SK-N-SH (cell line): Measurements from ENCODE around the gene ADGRB2. TPM values are rescaled to one million over a fixed set of nuclear protein-coding genes. Genes with fewer than 3 reads are reported as not detected.

Source experiments
- CTCF ChIA-PET: fragments of 300-600, 350-600 bp; formaldehyde crosslinking; extraction: SDS; loops from one replicate; lab custom pipeline; 2021; lab: Yijun Ruan, JAX
- POLR2A ChIA-PET: fragments of 350-600 bp; sonication (Branson Sonifier 250); formaldehyde crosslinking; extraction: SDS; loops from one replicate; lab custom pipeline; 2020; ENCODE audit warnings: antibody characterized with exemption, inconsistent platforms; lab: Yijun Ruan, JAX
- DNase-seq: peaks from one replicate; pipeline ENCODE4 v3.0.0; 2012
- H2AFZ ChIP-seq: fragments of 200-600 bp; sonication (generic); 2 replicates; pipeline ENCODE4 v1.8.1; 2016; ENCODE audit warnings: antibody characterized with exemption, mild to moderate bottlenecking, low read depth
- H3F3A ChIP-seq: fragments of 200-600 bp; sonication (generic); replicated peaks from 2 replicates; pipeline ENCODE3; 2016; ENCODE audit warnings: antibody characterized with exemption, mild to moderate bottlenecking; ENCODE audit not compliant: insufficient read depth
- H3K27ac ChIP-seq, 2 experiments: fragments of 200-500 bp in 1 of 2; fragments of 200-600 bp in 1 of 2; sonication (Bioruptor generic) in 1 of 2; sonication (generic), shearing (Covaris generic) in 1 of 2; 2 replicates each; pipeline versions ENCODE4 v1.5.1 to v1.6.1; 2014 to 2016; ENCODE audit warnings: low read depth in 2 of 2, inconsistent platforms in 1 of 2, low read length in 1 of 2, mild to moderate bottlenecking in 1 of 2, mixed read lengths in 1 of 2
- H3K27me3 ChIP-seq: fragments of 200-600 bp; sonication (generic), shearing (Covaris generic); 2 replicates; pipeline ENCODE4 v1.6.1; 2016; ENCODE audit warnings: mixed run types; ENCODE audit not compliant: insufficient read depth
- H3K36me3 ChIP-seq, 2 experiments: fragments of 200-500 bp in 1 of 2; fragments of 200-600 bp in 1 of 2; sonication (Bioruptor generic) in 1 of 2; sonication (generic) in 1 of 2; replicated peaks in 1 of 2; 2 replicates each; pipeline versions ENCODE3 to v1.5.1; 2014 to 2016; ENCODE audit warnings: low read length in 1 of 2, mild to moderate bottlenecking in 1 of 2; ENCODE audit not compliant: insufficient read depth in 2 of 2, control insufficient read depth in 1 of 2
- H3K4me1 ChIP-seq, 2 experiments: fragments of 200-500 bp in 1 of 2; fragments of 200-600 bp in 1 of 2; sonication (Bioruptor generic) in 1 of 2; sonication (generic), shearing (Covaris generic) in 1 of 2; 2 replicates each; pipeline versions ENCODE4 v1.5.1 to v1.6.1; 2014 to 2016; ENCODE audit warnings: low read depth in 1 of 2, low read length in 1 of 2, mixed run types in 1 of 2; ENCODE audit not compliant: insufficient read depth in 2 of 2, control insufficient read depth in 1 of 2
- H3K4me2 ChIP-seq: fragments of 200-600 bp; sonication (generic), shearing (Covaris generic); 2 replicates; pipeline ENCODE4 v1.6.1; 2017; ENCODE audit warnings: mixed run types
- H3K4me3 ChIP-seq, 2 experiments: fragments of 200-500 bp in 1 of 2; fragments of 200-600 bp in 1 of 2; sonication (Bioruptor generic) in 1 of 2; sonication (generic), shearing (Covaris generic) in 1 of 2; 2 replicates each; pipeline versions ENCODE4 v1.5.1 to v1.8.1; 2014 to 2016; ENCODE audit warnings: low read depth in 2 of 2, inconsistent platforms in 1 of 2, low read length in 1 of 2, mild to moderate bottlenecking in 1 of 2, mixed read lengths in 1 of 2, moderate library complexity in 1 of 2
- H3K79me2 ChIP-seq: fragments of 200-600 bp; sonication (generic); 2 replicates; pipeline ENCODE4 v1.8.1; 2017; ENCODE audit warnings: mild to moderate bottlenecking; ENCODE audit not compliant: insufficient read depth
- H3K9ac ChIP-seq: fragments of 200-600 bp; sonication (generic); 2 replicates; pipeline ENCODE4 v1.6.1; 2017; ENCODE audit warnings: mixed run types
- H3K9me2 ChIP-seq: fragments of 200-600 bp; sonication (generic); 2 replicates; pipeline ENCODE4 v1.6.1; 2017; ENCODE audit warnings: mixed run types
- H3K9me3 ChIP-seq: fragments of 200-600 bp; sonication (generic); 2 replicates; pipeline ENCODE4 v1.6.1; 2017; ENCODE audit warnings: mixed run types, mild to moderate bottlenecking, moderate library complexity
- H4K20me1 ChIP-seq: fragments of 200-600 bp; sonication (generic); 2 replicates; pipeline ENCODE4 v1.6.1; 2017; ENCODE audit warnings: mild to moderate bottlenecking, mixed run types; ENCODE audit not compliant: insufficient read depth
- ELF1 ChIP-seq: IDR thresholded peaks from 2 replicates; pipeline ENCODE4 v1.4.0; 2012
- EP300 ChIP-seq, 2 experiments: IDR thresholded peaks; 2 replicates each; pipeline versions ENCODE4 v1.4.0 to v1.6.1; 2012; ENCODE audit warnings: borderline replicate concordance in 1 of 2, low read depth in 1 of 2, low read length in 1 of 2
- FOSL2 ChIP-seq: IDR thresholded peaks from 2 replicates; pipeline ENCODE4 v1.4.0; 2012; ENCODE audit warnings: low read depth, mild to moderate bottlenecking, moderate library complexity, borderline replicate concordance
- GABPA ChIP-seq: IDR thresholded peaks from 2 replicates; pipeline ENCODE4 v1.4.0; 2012; ENCODE audit warnings: low read depth, mild to moderate bottlenecking
- MXI1 ChIP-seq: IDR thresholded peaks from 2 replicates; pipeline ENCODE4 v1.6.1; 2012; ENCODE audit warnings: mild to moderate bottlenecking, low read depth, low read length, improper control_type of control experiment
- NRF1 ChIP-seq: IDR thresholded peaks from 2 replicates; pipeline ENCODE4 v1.6.1; 2012; ENCODE audit warnings: low read depth, mild to moderate bottlenecking, low read length
- PBX3 ChIP-seq: IDR thresholded peaks from 2 replicates; pipeline ENCODE4; 2012
- POLR2AphosphoS5 ChIP-seq: IDR thresholded peaks from 2 replicates; pipeline ENCODE4 v1.6.1; 2012; ENCODE audit warnings: low read depth, low read length
- RCOR1 ChIP-seq: fragments of 150-350 bp; IDR thresholded peaks from 2 replicates; pipeline ENCODE4 v1.6.1; 2017; ENCODE audit warnings: antibody characterized with exemption, low read length
- RXRA ChIP-seq: IDR thresholded peaks from 2 replicates; pipeline ENCODE4 v1.4.0; 2012; ENCODE audit warnings: low read depth, mild to moderate bottlenecking, borderline replicate concordance
- TCF12 ChIP-seq: IDR thresholded peaks from 2 replicates; pipeline ENCODE4 v1.4.0; 2012
- TEAD4 ChIP-seq: IDR thresholded peaks from 2 replicates; pipeline ENCODE4 v1.4.0; 2012; ENCODE audit warnings: mild to moderate bottlenecking, borderline replicate concordance; ENCODE audit not compliant: insufficient read depth
- USF2 ChIP-seq: fragments of 150-350 bp; IDR thresholded peaks from 2 replicates; pipeline ENCODE4 v1.6.1; 2017; ENCODE audit warnings: antibody characterized with exemption, low read length, low read depth, borderline replicate concordance
- WGBS: methylation state at CpG from one replicate; pipeline ENCODE4 v1.1.6; 2017; ENCODE audit warnings: low lambda C conversion rate; 5-methylcytosine and 5-hydroxymethylcytosine counted together
- polyA plus RNA-seq, 3 experiments: library from polyadenylated mRNA; depleted of rRNA; stranded (reverse); fragments of >200 nt; gene quantifications; 2 replicates each; pipeline ENCODE4 v1.2.3, GENCODE V29; 2012
- TF ChIP-seq, protein P1 (sequence below): IDR thresholded peaks from 2 replicates; pipeline ENCODE4 v1.4.0; 2012; ENCODE audit warnings: low read depth, borderline replicate concordance
- TF ChIP-seq, protein P2 (sequence below): IDR thresholded peaks from 2 replicates; pipeline ENCODE4 v1.4.0; 2012; ENCODE audit warnings: low read depth
- TF ChIP-seq, protein P3 (sequence below): IDR thresholded peaks from 2 replicates; pipeline ENCODE4 v1.6.1; 2012; ENCODE audit warnings: mild to moderate bottlenecking, low read depth, low read length, moderate library complexity

The ADGRB2 gene
- polyA plus RNA-seq, 1 of the 3 experiments (the other 2 are of a cell fraction): 13.0 TPM

DNA sequence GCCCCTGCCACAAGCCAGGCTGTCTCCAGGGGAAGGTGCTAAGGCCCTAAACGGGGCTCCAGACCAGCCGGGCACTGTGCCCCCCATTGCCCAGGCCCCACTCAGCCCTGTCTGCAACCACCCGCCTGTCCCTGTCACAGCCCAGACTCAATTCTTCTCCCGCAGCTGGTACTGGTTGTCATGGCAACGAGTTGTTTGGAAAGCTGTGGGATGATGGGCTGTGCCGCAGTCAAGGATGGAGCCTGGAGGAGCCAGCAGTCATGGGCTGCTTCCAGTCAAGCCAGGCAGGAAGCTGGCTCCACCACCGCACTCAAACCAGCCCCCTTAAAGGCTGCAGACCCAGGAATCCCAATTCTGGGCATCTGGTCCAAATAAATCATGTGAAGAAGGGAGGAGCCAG is 47.5 kb upstream of the ADGRB2 start:
- H3K27me3 ChIP-seq: no peaks in the 10 kb centered on the region
- peaks cover 0 to 32% of the 10 kb centered on the region in 2 experiments; a peak in 1 of 4 replicates for H3K4me1 ChIP-seq
- peaks cover 10% of the 10 kb centered on the region for H3F3A ChIP-seq
- no peak overlapping the region for H3K4me2 ChIP-seq
- CTCF ChIA-PET: interaction anchor here (1.1 to 6.8 kb wide), 7 partner anchors 19 to 152 kb away, joined by 3 to 37 read pairs (median 4); no protein-coding TSS in a partner anchor
- no peak overlapping the region for H3K9ac ChIP-seq
- no peaks in the 10 kb centered on the region for H3K9me2 ChIP-seq
- no peaks in the 10 kb centered on the region for H4K20me1 ChIP-seq
- no peaks in the 10 kb centered on the region for H3K79me2 ChIP-seq
- H3K4me3 ChIP-seq: no peak overlapping the region
- H2AFZ ChIP-seq: no peak overlapping the region
- DNase-seq: peak; percentile 91
- 8% methylated on average over 2 of the region's 7 CpGs for WGBS
- peak overlapping the region in 1 of 2 experiments; percentile 50; a peak in 2 of 4 replicates for H3K27ac ChIP-seq
- POLR2A ChIA-PET: interaction anchor here (1.1 kb wide), 1 partner anchor 127 kb away, joined by 3 read pairs; the partner anchor contains the start of gene PTP4A2
- TF ChIP-seq TCF12 (no peak), GABPA (no peak), EP300 (IDR thresholded peaks at IDR 0.05; ENCODE audit: borderline replicate concordance in 1 of 2, low read depth in 1 of 2, low read length in 1 of 2) (peak in 1 of 2 experiments; percentile 37; a peak in 1 of 4 replicates), RCOR1 (0 out of 2 replicates have a peak, but pooled peaks have one; percentile 9), MXI1 (peak; percentile 93), ELF1 (no peak), POLR2AphosphoS5 (no peak), FOSL2 (no peak)
- TF ChIP-seq, protein P1, sequence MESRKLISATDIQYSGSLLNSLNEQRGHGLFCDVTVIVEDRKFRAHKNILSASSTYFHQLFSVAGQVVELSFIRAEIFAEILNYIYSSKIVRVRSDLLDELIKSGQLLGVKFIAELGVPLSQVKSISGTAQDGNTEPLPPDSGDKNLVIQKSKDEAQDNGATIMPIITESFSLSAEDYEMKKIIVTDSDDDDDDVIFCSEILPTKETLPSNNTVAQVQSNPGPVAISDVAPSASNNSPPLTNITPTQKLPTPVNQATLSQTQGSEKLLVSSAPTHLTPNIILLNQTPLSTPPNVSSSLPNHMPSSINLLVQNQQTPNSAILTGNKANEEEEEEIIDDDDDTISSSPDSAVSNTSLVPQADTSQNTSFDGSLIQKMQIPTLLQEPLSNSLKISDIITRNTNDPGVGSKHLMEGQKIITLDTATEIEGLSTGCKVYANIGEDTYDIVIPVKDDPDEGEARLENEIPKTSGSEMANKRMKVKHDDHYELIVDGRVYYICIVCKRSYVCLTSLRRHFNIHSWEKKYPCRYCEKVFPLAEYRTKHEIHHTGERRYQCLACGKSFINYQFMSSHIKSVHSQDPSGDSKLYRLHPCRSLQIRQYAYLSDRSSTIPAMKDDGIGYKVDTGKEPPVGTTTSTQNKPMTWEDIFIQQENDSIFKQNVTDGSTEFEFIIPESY: no peak
- TF ChIP-seq, protein P2, sequence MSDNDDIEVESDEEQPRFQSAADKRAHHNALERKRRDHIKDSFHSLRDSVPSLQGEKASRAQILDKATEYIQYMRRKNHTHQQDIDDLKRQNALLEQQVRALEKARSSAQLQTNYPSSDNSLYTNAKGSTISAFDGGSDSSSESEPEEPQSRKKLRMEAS: no peak
- TF ChIP-seq, protein P3, sequence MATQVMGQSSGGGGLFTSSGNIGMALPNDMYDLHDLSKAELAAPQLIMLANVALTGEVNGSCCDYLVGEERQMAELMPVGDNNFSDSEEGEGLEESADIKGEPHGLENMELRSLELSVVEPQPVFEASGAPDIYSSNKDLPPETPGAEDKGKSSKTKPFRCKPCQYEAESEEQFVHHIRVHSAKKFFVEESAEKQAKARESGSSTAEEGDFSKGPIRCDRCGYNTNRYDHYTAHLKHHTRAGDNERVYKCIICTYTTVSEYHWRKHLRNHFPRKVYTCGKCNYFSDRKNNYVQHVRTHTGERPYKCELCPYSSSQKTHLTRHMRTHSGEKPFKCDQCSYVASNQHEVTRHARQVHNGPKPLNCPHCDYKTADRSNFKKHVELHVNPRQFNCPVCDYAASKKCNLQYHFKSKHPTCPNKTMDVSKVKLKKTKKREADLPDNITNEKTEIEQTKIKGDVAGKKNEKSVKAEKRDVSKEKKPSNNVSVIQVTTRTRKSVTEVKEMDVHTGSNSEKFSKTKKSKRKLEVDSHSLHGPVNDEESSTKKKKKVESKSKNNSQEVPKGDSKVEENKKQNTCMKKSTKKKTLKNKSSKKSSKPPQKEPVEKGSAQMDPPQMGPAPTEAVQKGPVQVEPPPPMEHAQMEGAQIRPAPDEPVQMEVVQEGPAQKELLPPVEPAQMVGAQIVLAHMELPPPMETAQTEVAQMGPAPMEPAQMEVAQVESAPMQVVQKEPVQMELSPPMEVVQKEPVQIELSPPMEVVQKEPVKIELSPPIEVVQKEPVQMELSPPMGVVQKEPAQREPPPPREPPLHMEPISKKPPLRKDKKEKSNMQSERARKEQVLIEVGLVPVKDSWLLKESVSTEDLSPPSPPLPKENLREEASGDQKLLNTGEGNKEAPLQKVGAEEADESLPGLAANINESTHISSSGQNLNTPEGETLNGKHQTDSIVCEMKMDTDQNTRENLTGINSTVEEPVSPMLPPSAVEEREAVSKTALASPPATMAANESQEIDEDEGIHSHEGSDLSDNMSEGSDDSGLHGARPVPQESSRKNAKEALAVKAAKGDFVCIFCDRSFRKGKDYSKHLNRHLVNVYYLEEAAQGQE: no peak
- no peaks in the 10 kb centered on the region for H3K9me3 ChIP-seq
- H3K36me3 ChIP-seq: no peaks in the 10 kb centered on the region

DNA sequence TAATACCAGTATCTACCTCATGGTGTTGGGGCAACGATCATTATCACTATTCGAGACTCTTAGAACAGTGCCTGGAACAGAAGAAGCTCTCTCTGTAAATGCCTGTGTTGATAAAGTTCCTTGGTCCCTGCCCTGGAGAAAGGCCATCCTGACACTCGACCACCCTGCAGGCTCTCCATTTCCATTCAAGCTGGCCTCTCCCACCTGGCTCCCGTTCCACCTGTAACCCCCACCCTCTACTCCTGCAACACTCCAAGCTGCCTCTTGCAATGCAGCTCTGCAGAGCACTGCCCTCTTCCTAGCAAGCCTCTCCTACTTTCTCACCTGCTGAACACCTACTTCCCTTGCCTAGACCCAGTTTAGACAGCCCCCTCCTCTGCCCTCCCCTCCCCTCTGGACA is 45.6 kb upstream of the ADGRB2 start:
- Histone ChIP-seq H3K4me1 (peaks cover 0 to 26% of the 10 kb centered on the region in 2 experiments; a peak in 1 of 4 replicates), H3K9ac (no peak overlapping the region), H3F3A (peaks cover 16% of the 10 kb centered on the region), H4K20me1 (no peaks in the 10 kb centered on the region), H3K9me3 (no peaks in the 10 kb centered on the region), H3K4me2 (no peak overlapping the region), H3K36me3 (no peaks in the 10 kb centered on the region), H3K79me2 (no peaks in the 10 kb centered on the region), H3K9me2 (no peaks in the 10 kb centered on the region), H3K27me3 (no peaks in the 10 kb centered on the region), H3K27ac (no peak overlapping the region), H3K4me3 (no peak overlapping the region), H2AFZ (no peak overlapping the region)
- 93% methylated on average over 4 of the region's 4 CpGs for WGBS
- no peak for DNase-seq
- POLR2A ChIA-PET: no interaction called here
- CTCF ChIA-PET: interaction anchor here (1.7 to 6.8 kb wide), 2 partner anchors 17 to 20 kb away, joined by 3 to 37 read pairs; no protein-coding TSS in a partner anchor
- TF ChIP-seq USF2: no peak
- TF ChIP-seq PBX3: no peak
- no peak for TF ChIP-seq TEAD4
- TF ChIP-seq FOSL2: no peak
- TF ChIP-seq, protein P1: no peak
- TF ChIP-seq RXRA: no peak
- no peak for TF ChIP-seq GABPA
- TF ChIP-seq NRF1: no peak
